ENCODE results near the gene OR2A14.

- TF ChIP-seq CTCF (IDR thresholded peaks at IDR 0.05): no peak
- TF ChIP-seq POLR2A (IDR thresholded peaks at IDR 0.05): no peak
Observed at GRCh38 chr7:144137501-144137900, 14.5 kb downstream of the OR2A14 start.
